ENCODE measurements around the gene OR52E4.

GRCh38 chr11:5851002-5851401, 29.4 kb upstream of the OR52E4 start:
- TF ChIP-seq CTCF (IDR thresholded peaks at IDR 0.05): no peak
- no peak for TF ChIP-seq POLR2A (IDR thresholded peaks at IDR 0.05)

All from right lobe of liver (tissue), 4 donors.